Measurements from ENCODE around the gene DNAL1. TPM values are rescaled to one million over a fixed set of nuclear protein-coding genes. Genes with fewer than 3 reads are reported as not detected.
"Not testable (repeated sequence)": the region's sequence is repeated elsewhere in the genome, so short reads cannot be mapped to it uniquely, and the experiment has no call there.

The DNAL1 gene
- total RNA-seq, 1 donor from 2014 or later = 13.1 TPM

- H3K9me3 Mint-ChIP-seq (ENCODE audit: unreplicated experiment) = no peaks in the 10 kb centered on the region
- H3K36me3 Mint-ChIP-seq (ENCODE audit: low read depth, unreplicated experiment) = no peaks in the 10 kb centered on the region
Observed at GRCh38 chr14:73640796-73641365, 3.9 kb upstream of the DNAL1 start.

GRCh38 chr14:73645248-73645610 lies 443 bp downstream of the DNAL1 start:
- Mint-ChIP-seq H3K27me3 (ENCODE audit: unreplicated experiment) (peaks cover 4% of the 10 kb centered on the region), H3K36me3 (ENCODE audit: low read depth, unreplicated experiment) (no peaks in the 10 kb centered on the region), H3K27ac (ENCODE audit: unreplicated experiment) (peak overlapping the region; percentile 98), H3K4me3 (ENCODE audit: unreplicated experiment) (peak overlapping the region; percentile 100), H3K4me1 (ENCODE audit: unreplicated experiment) (peaks cover 14% of the 10 kb centered on the region), H3K9me3 (ENCODE audit: unreplicated experiment) (no peaks in the 10 kb centered on the region)
- no peak for TF ChIP-seq CTCF (IDR thresholded peaks at IDR 0.05; ENCODE audit: unreplicated experiment)
- DNase-seq (ENCODE audit: low spot score) = no peak

More at GRCh38 chr14:73640796-73641365, 3.9 kb upstream of the DNAL1 start:
- TF ChIP-seq CTCF (IDR thresholded peaks at IDR 0.05; ENCODE audit: unreplicated experiment) = no peak
- DNase-seq (ENCODE audit: low spot score) = no peak
- Mint-ChIP-seq H3K27ac (ENCODE audit: unreplicated experiment) (no peak overlapping the region), H3K4me3 (ENCODE audit: unreplicated experiment) (no peak overlapping the region), H3K4me1 (ENCODE audit: unreplicated experiment) (peaks cover 14% of the 10 kb centered on the region), H3K27me3 (ENCODE audit: unreplicated experiment) (peaks cover 5% of the 10 kb centered on the region)

- no peak for DNase-seq (ENCODE audit: low spot score)
- no peak overlapping the region for H3K27ac Mint-ChIP-seq (ENCODE audit: unreplicated experiment)
- peaks cover 7% of the 10 kb centered on the region for H3K36me3 Mint-ChIP-seq (ENCODE audit: low read depth, unreplicated experiment)
- no peaks in the 10 kb centered on the region for H3K27me3 Mint-ChIP-seq (ENCODE audit: unreplicated experiment)
- no peaks in the 10 kb centered on the region for H3K4me1 Mint-ChIP-seq (ENCODE audit: unreplicated experiment)
- no peak overlapping the region for H3K4me3 Mint-ChIP-seq (ENCODE audit: unreplicated experiment)
- no peaks in the 10 kb centered on the region for H3K9me3 Mint-ChIP-seq (ENCODE audit: unreplicated experiment)
- no peak for TF ChIP-seq CTCF (IDR thresholded peaks at IDR 0.05; ENCODE audit: unreplicated experiment)
Observed at GRCh38 chr14:73651005-73651404, 6.2 kb downstream of the DNAL1 start.

DNA sequence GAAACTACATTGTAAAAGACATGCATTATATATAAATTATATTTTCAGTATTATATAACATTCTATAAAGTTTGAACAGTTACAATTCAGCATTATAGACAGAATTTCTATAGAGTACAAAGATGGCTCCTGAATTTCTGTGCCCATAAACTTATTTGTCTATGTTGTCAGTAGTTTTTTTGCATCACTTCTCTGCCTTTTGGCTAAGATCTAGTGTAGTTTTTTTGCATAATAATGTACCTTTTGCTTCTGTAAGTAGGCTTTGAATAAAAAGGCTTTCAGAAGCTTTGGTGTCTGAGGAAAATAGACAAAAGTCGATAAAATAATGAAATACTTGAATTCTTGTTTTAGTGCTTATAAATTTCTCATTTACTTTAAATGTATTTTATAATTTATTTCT lies 11.1 kb downstream of the DNAL1 start:
- Mint-ChIP-seq H3K27me3 (ENCODE audit: unreplicated experiment) (no peaks in the 10 kb centered on the region), H3K36me3 (ENCODE audit: low read depth, unreplicated experiment) (peaks cover 7% of the 10 kb centered on the region), H3K4me1 (ENCODE audit: unreplicated experiment) (no peaks in the 10 kb centered on the region), H3K27ac (ENCODE audit: unreplicated experiment) (no peak overlapping the region), H3K4me3 (ENCODE audit: unreplicated experiment) (no peak overlapping the region), H3K9me3 (ENCODE audit: unreplicated experiment) (no peaks in the 10 kb centered on the region)
- no peak for DNase-seq (ENCODE audit: low spot score)
- TF ChIP-seq CTCF (IDR thresholded peaks at IDR 0.05; ENCODE audit: unreplicated experiment) = no peak

DNA sequence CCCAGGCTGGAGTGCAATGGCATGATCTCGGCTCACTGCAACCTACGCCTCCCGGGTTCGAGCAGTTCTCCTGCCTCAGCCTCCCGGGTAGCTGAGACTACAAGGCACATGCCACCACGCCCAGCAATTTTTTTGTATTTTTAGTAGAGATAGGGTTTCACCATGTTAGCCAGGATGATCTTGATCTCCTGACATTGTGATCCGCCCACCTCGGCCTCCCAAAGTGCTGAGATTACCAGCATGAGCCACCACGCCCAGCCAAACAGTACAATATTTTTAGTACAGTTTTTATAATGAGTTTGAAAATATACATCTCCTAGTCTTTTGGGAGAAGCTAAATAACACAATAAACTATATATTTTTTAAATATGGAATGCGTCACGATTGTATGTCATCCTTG lies 14.4 kb downstream of the DNAL1 start:
- H3K27me3 Mint-ChIP-seq (ENCODE audit: unreplicated experiment); H3K27ac Mint-ChIP-seq (ENCODE audit: unreplicated experiment); H3K4me1 Mint-ChIP-seq (ENCODE audit: unreplicated experiment); H3K4me3 Mint-ChIP-seq (ENCODE audit: unreplicated experiment); H3K36me3 Mint-ChIP-seq (ENCODE audit: low read depth, unreplicated experiment); H3K9me3 Mint-ChIP-seq (ENCODE audit: unreplicated experiment); DNase-seq (ENCODE audit: low spot score): not testable (repeated sequence)

Measured in endothelial cell (in vitro differentiated cells).